Esophagus muscularis mucosa (tissue), 4 donors: ENCODE data around the gene KLK4. TPM values are rescaled to one million over a fixed set of nuclear protein-coding genes. Genes with fewer than 3 reads are reported as not detected.

Experiments
- DNase-seq: peaks from one replicate; pipeline ENCODE4 v3.0.0-alpha.2; 2017; ENCODE audit errors: extremely low spot score
- H3K27ac ChIP-seq, 4 donors: fragments of 200-600 bp; sonication (generic); replicated peaks in 1 of 4; 1 replicate in 3 of 4; 2 replicates in 1 of 4; pipeline ENCODE4 v1.5.1; 2016 to 2019; ENCODE audit warnings: mild to moderate bottlenecking in 1 of 4
- H3K27me3 ChIP-seq, 4 donors: fragments of 200-600 bp; sonication (generic); one replicate each; pipeline versions ENCODE4 v1.5.1 to v1.6.0; 2016 to 2019
- H3K36me3 ChIP-seq, 4 donors: fragments of 200-600 bp; sonication (generic); one replicate each; pipeline ENCODE4 v1.5.1; 2016 to 2019
- H3K4me1 ChIP-seq, 4 donors: fragments of 200-600 bp; sonication (generic); one replicate each; pipeline ENCODE4 v1.5.1; 2016 to 2019
- H3K4me3 ChIP-seq, 4 donors: fragments of 200-600 bp; sonication (generic); 1 replicate in 2 of 4; 2 replicates in 2 of 4; pipeline ENCODE4 v1.5.1; 2016 to 2019; ENCODE audit warnings: mild to moderate bottlenecking in 4 of 4, moderate library complexity in 1 of 4
- H3K9me3 ChIP-seq, 4 donors: fragments of 200-600 bp; sonication (generic); 1 replicate in 3 of 4; 2 replicates in 1 of 4; pipeline ENCODE4 v1.5.1; 2016 to 2019
- CTCF ChIP-seq, 3 experiments: fragments of 200-600 bp in 2 of 3; fragments of 450-650 bp in 1 of 3; sonication (generic) in 2 of 3; IDR thresholded peaks; one replicate each; pipeline ENCODE4 v1.5.1; 2017 to 2019; ENCODE audit warnings: antibody characterized with exemption in 3 of 3, mild to moderate bottlenecking in 2 of 3, moderate library complexity in 1 of 3
- EP300 ChIP-seq: sonication (generic); formaldehyde crosslinking; IDR thresholded peaks from one replicate; pipeline ENCODE4 v1.6.1; 2017; ENCODE audit warnings: antibody characterized with exemption
- POLR2A ChIP-seq: fragments of 450-650 bp; IDR thresholded peaks from one replicate; pipeline ENCODE4 v1.6.1; 2017; ENCODE audit warnings: antibody characterized with exemption, moderate library complexity, mild to moderate bottlenecking, low read depth
- POLR2AphosphoS5 ChIP-seq, 2 donors: sonication (generic); formaldehyde crosslinking; IDR thresholded peaks; one replicate each; pipeline ENCODE4 v1.6.1; 2017; ENCODE audit warnings: antibody characterized with exemption in 2 of 2
- WGBS: methylation state at CpG from one replicate; pipeline ENCODE4 v1.1.5; 2018; 5-methylcytosine and 5-hydroxymethylcytosine counted together
- intact Hi-C: fragments of 100-400 bp; cut with DNase I; formaldehyde crosslinking; loops from one replicate; pipeline ENCODE4 v1.15.1; 2023
- total RNA-seq, 4 donors: library from RNA; depleted of rRNA; stranded (reverse); fragments of >200 nt; gene quantifications; one replicate each; pipeline versions ENCODE4 v1.1.0 to v1.2.1, GENCODE V29; 2016

The KLK4 gene
- total RNA-seq, 4 donors from 2014 or later, result not detected

GRCh38 chr19:50889638-50890037 is 21.6 kb downstream of the KLK4 start:
- Histone ChIP-seq H3K4me1 (no peaks in the 10 kb centered on the region), H3K27ac (no peak overlapping the region), H3K27me3 (peaks cover 0 to 61% (median 0%) of the 10 kb centered on the region in 4 donors), H3K4me3 (no peak overlapping the region), H3K36me3 (no peaks in the 10 kb centered on the region), H3K9me3 (no peaks in the 10 kb centered on the region)
- intact Hi-C loops, result no loop called here
- no peak for DNase-seq
- TF ChIP-seq POLR2A, result no peak
- TF ChIP-seq EP300, result no peak
- no peak for TF ChIP-seq CTCF (IDR thresholded peaks at IDR 0.05)
- TF ChIP-seq POLR2AphosphoS5 (IDR thresholded peaks at IDR 0.05), result no peak
- WGBS, result 56% methylated on average over 3 of the region's 3 CpGs

GRCh38 chr19:50882188-50882587 is 29.0 kb downstream of the KLK4 start:
- no peak overlapping the region for H3K27ac ChIP-seq
- H3K27me3 ChIP-seq, result peaks cover 0 to 54% (median 0%) of the 10 kb centered on the region in 4 donors
- H3K9me3 ChIP-seq, result no peaks in the 10 kb centered on the region
- 56% methylated on average over 3 of the region's 3 CpGs for WGBS
- H3K36me3 ChIP-seq, result no peaks in the 10 kb centered on the region
- TF ChIP-seq POLR2A, result no peak
- no peak for TF ChIP-seq POLR2AphosphoS5 (IDR thresholded peaks at IDR 0.05)
- TF ChIP-seq CTCF (IDR thresholded peaks at IDR 0.05), result no peak
- TF ChIP-seq EP300, result no peak
- intact Hi-C loops, result no loop called here
- DNase-seq, result no peak
- H3K4me3 ChIP-seq, result no peak overlapping the region
- H3K4me1 ChIP-seq, result no peaks in the 10 kb centered on the region

- no peak for DNase-seq
- Histone ChIP-seq H3K27me3 (peaks cover 0 to 66% (median 0%) of the 10 kb centered on the region in 4 donors), H3K4me1 (no peaks in the 10 kb centered on the region), H3K4me3 (no peak overlapping the region), H3K27ac (no peak overlapping the region), H3K36me3 (no peaks in the 10 kb centered on the region), H3K9me3 (no peaks in the 10 kb centered on the region)
- intact Hi-C loops, result no loop called here
- WGBS, result 80% methylated on average over 5 of the region's 5 CpGs
- no peak for TF ChIP-seq CTCF (IDR thresholded peaks at IDR 0.05)
- TF ChIP-seq POLR2A, result no peak
- TF ChIP-seq EP300, result no peak
- no peak for TF ChIP-seq POLR2AphosphoS5 (IDR thresholded peaks at IDR 0.05)
Observed at GRCh38 chr19:50880241-50880640, 31.0 kb downstream of the KLK4 start.

GRCh38 chr19:50878851-50879250 is 32.3 kb downstream of the KLK4 start:
- intact Hi-C loops, result no loop called here
- Histone ChIP-seq H3K9me3 (no peaks in the 10 kb centered on the region), H3K4me1 (no peaks in the 10 kb centered on the region), H3K27ac (no peak overlapping the region), H3K36me3 (no peaks in the 10 kb centered on the region), H3K27me3 (peaks cover 0 to 77% (median 0%) of the 10 kb centered on the region in 4 donors), H3K4me3 (no peak overlapping the region)
- 46% methylated on average over 5 of the region's 5 CpGs for WGBS
- no peak for DNase-seq
- TF ChIP-seq CTCF (IDR thresholded peaks at IDR 0.05), result no peak
- no peak for TF ChIP-seq POLR2A
- no peak for TF ChIP-seq POLR2AphosphoS5 (IDR thresholded peaks at IDR 0.05)
- TF ChIP-seq EP300, result no peak

- Histone ChIP-seq H3K9me3 (no peaks in the 10 kb centered on the region), H3K4me3 (no peak overlapping the region), H3K27ac (no peak overlapping the region), H3K27me3 (peaks cover 0 to 91% (median 0%) of the 10 kb centered on the region in 4 donors), H3K4me1 (no peaks in the 10 kb centered on the region), H3K36me3 (no peaks in the 10 kb centered on the region)
- TF ChIP-seq POLR2AphosphoS5 (IDR thresholded peaks at IDR 0.05), result no peak
- TF ChIP-seq POLR2A, result no peak
- no peak for TF ChIP-seq EP300
- TF ChIP-seq CTCF (IDR thresholded peaks at IDR 0.05), result no peak
- intact Hi-C loops, result no loop called here
- 30% methylated on average over 8 of the region's 8 CpGs for WGBS
- DNase-seq, result no peak
Observed at GRCh38 chr19:50877338-50877737, 33.9 kb downstream of the KLK4 start.
